GM23338 (cell line): ENCODE results near the gene CPNE5.

Experiments
- CTCF ChIP-seq, 2 experiments: fragments of 200-600 bp in 1 of 2; sonication (generic) in 1 of 2; conservative IDR thresholded peaks; 2 replicates each; pipeline versions ENCODE4 v1.5.1 to v1.6.1; 2016 to 2017; ENCODE audit warnings: antibody characterized with exemption in 2 of 2, low read depth in 2 of 2, mild to moderate bottlenecking in 2 of 2, moderate library complexity in 1 of 2
- ETS1 ChIP-seq: IDR thresholded peaks from 2 replicates; pipeline ENCODE4 v1.6.1; 2016; ENCODE audit warnings: antibody characterized with exemption
- EZH2 ChIP-seq: fragments of 200-600 bp; sonication (generic); IDR thresholded peaks from one replicate; pipeline ENCODE4 v1.8.0; 2017; ENCODE audit warnings: antibody characterized with exemption, mild to moderate bottlenecking, low read depth; ENCODE audit not compliant: unreplicated experiment
- EZH2phosphoT487 ChIP-seq: fragments of 200-600 bp; sonication (generic); IDR thresholded peaks from one replicate; pipeline ENCODE4 v1.8.1; 2018; ENCODE audit warnings: antibody characterized with exemption; ENCODE audit not compliant: unreplicated experiment
- JUNB ChIP-seq: IDR thresholded peaks from one replicate; pipeline ENCODE4 v1.6.1; 2016; ENCODE audit warnings: antibody characterized with exemption; ENCODE audit not compliant: unreplicated experiment
- NANOG ChIP-seq: IDR thresholded peaks from 2 replicates; pipeline ENCODE4 v1.6.1; 2016; ENCODE audit warnings: antibody characterized with exemption, borderline replicate concordance
- POLR2AphosphoS5 ChIP-seq: IDR thresholded peaks from 2 replicates; pipeline ENCODE4 v1.6.1; 2016; ENCODE audit warnings: antibody characterized with exemption, low read depth
- STAT1 ChIP-seq: IDR thresholded peaks from one replicate; pipeline ENCODE4 v1.6.1; 2016; ENCODE audit warnings: antibody characterized with exemption; ENCODE audit not compliant: unreplicated experiment
- ZNF114 ChIP-seq: fragments of 250-450 bp; sonication (Bioruptor Pico); IDR thresholded peaks from 2 replicates; pipeline ENCODE4 v1.5.0; 2020; ENCODE audit warnings: mild to moderate bottlenecking, moderate library complexity
- TF ChIP-seq, protein P1 (sequence below): IDR thresholded peaks from one replicate; pipeline ENCODE4 v1.6.1; 2018; ENCODE audit warnings: antibody characterized with exemption; ENCODE audit not compliant: unreplicated experiment
- TF ChIP-seq, protein P2 (sequence below): fragments of 250-450 bp; sonication (Bioruptor Pico); IDR thresholded peaks from 2 replicates; pipeline ENCODE4 v1.5.0; 2020; ENCODE audit warnings: mild to moderate bottlenecking, moderate library complexity

DNA sequence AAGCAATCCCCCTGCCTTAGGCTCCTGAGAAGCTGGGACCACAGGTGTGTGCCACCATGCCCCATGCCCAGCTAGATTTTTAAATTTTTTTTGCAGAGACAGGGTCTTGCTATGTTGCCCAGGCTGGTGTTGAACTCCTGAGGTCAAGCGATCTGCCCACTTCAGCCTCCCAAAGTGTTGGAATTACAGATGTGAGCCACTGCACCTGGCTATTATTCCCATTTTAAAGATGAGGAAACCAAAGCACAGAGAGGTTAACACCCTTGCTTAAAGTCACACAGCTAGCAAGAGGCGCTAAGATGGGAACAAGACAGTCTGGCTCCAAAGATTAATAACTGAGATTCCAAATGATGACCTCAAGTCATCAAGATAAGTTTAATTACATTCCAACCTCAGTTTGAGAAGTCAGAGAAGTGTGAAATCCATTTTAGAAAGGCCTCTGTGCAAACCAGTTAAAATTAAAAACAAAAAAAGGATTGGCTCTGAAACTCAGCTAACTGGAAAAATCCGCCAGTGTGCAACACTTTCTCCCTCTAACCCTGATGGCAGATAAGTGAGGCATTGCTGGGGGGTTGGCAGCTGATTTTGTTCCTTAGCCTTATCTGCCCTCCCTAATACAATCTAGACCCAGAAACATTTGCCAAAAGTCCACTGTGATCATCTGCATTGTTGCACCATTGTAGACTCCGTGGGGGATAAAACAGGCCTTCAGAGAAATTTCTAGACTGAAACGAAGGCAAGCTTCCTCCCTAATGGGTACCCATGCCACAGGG lies 55.5 kb downstream of the CPNE5 start:
- TF ChIP-seq CTCF (conservative IDR thresholded peaks at IDR 0.05; ENCODE audit: low read depth in 2 of 2) (no peak), ETS1 (no peak), POLR2AphosphoS5 (no peak), JUNB (no peak), EZH2 (no peak), NANOG (no peak), ZNF114 (CRISPR knock-in tag) (no peak), EZH2phosphoT487 (no peak), STAT1 (no peak)
- TF ChIP-seq, protein P1, sequence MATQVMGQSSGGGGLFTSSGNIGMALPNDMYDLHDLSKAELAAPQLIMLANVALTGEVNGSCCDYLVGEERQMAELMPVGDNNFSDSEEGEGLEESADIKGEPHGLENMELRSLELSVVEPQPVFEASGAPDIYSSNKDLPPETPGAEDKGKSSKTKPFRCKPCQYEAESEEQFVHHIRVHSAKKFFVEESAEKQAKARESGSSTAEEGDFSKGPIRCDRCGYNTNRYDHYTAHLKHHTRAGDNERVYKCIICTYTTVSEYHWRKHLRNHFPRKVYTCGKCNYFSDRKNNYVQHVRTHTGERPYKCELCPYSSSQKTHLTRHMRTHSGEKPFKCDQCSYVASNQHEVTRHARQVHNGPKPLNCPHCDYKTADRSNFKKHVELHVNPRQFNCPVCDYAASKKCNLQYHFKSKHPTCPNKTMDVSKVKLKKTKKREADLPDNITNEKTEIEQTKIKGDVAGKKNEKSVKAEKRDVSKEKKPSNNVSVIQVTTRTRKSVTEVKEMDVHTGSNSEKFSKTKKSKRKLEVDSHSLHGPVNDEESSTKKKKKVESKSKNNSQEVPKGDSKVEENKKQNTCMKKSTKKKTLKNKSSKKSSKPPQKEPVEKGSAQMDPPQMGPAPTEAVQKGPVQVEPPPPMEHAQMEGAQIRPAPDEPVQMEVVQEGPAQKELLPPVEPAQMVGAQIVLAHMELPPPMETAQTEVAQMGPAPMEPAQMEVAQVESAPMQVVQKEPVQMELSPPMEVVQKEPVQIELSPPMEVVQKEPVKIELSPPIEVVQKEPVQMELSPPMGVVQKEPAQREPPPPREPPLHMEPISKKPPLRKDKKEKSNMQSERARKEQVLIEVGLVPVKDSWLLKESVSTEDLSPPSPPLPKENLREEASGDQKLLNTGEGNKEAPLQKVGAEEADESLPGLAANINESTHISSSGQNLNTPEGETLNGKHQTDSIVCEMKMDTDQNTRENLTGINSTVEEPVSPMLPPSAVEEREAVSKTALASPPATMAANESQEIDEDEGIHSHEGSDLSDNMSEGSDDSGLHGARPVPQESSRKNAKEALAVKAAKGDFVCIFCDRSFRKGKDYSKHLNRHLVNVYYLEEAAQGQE = no peak
- TF ChIP-seq, protein P2, sequence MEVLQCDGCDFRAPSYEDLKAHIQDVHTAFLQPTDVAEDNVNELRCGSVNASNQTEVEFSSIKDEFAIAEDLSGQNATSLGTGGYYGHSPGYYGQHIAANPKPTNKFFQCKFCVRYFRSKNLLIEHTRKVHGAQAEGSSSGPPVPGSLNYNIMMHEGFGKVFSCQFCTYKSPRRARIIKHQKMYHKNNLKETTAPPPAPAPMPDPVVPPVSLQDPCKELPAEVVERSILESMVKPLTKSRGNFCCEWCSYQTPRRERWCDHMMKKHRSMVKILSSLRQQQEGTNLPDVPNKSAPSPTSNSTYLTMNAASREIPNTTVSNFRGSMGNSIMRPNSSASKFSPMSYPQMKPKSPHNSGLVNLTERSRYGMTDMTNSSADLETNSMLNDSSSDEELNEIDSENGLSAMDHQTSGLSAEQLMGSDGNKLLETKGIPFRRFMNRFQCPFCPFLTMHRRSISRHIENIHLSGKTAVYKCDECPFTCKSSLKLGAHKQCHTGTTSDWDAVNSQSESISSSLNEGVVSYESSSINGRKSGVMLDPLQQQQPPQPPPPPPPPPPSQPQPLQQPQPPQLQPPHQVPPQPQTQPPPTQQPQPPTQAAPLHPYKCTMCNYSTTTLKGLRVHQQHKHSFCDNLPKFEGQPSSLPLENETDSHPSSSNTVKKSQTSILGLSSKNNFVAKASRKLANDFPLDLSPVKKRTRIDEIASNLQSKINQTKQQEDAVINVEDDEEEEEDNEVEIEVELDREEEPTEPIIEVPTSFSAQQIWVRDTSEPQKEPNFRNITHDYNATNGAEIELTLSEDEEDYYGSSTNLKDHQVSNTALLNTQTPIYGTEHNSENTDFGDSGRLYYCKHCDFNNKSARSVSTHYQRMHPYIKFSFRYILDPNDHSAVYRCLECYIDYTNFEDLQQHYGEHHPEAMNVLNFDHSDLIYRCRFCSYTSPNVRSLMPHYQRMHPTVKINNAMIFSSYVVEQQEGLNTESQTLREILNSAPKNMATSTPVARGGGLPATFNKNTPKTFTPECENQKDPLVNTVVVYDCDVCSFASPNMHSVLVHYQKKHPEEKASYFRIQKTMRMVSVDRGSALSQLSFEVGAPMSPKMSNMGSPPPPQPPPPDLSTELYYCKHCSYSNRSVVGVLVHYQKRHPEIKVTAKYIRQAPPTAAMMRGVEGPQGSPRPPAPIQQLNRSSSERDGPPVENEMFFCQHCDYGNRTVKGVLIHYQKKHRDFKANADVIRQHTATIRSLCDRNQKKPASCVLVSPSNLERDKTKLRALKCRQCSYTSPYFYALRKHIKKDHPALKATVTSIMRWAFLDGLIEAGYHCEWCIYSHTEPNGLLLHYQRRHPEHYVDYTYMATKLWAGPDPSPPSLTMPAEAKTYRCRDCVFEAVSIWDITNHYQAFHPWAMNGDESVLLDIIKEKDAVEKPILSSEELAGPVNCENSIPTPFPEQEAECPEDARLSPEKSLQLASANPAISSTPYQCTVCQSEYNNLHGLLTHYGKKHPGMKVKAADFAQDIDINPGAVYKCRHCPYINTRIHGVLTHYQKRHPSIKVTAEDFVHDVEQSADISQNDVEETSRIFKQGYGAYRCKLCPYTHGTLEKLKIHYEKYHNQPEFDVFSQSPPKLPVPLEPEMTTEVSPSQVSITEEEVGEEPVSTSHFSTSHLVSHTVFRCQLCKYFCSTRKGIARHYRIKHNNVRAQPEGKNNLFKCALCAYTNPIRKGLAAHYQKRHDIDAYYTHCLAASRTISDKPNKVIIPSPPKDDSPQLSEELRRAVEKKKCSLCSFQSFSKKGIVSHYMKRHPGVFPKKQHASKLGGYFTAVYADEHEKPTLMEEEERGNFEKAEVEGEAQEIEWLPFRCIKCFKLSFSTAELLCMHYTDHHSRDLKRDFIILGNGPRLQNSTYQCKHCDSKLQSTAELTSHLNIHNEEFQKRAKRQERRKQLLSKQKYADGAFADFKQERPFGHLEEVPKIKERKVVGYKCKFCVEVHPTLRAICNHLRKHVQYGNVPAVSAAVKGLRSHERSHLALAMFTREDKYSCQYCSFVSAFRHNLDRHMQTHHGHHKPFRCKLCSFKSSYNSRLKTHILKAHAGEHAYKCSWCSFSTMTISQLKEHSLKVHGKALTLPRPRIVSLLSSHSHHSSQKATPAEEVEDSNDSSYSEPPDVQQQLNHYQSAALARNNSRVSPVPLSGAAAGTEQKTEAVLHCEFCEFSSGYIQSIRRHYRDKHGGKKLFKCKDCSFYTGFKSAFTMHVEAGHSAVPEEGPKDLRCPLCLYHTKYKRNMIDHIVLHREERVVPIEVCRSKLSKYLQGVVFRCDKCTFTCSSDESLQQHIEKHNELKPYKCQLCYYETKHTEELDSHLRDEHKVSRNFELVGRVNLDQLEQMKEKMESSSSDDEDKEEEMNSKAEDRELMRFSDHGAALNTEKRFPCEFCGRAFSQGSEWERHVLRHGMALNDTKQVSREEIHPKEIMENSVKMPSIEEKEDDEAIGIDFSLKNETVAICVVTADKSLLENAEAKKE (CRISPR knock-in tag) = no peak
